GM10266 (cell line): ENCODE data around the gene AHI1.
A peak's percentile ranks its signal among the peaks of the same experiment; 100 is the strongest.

Experiments
- DNase-seq: peaks from one replicate; pipeline ENCODE4 v3.0.0; 2012; ENCODE audit errors: extremely low spot score
- TF ChIP-seq, protein P1 (sequence below): IDR thresholded peaks from 2 replicates; pipeline ENCODE4 v1.5.1; 2012; ENCODE audit warnings: mild to moderate bottlenecking, low read depth; ENCODE audit not compliant: control insufficient read depth, insufficient read depth; ENCODE audit errors: missing control alignments

AHI1 gene

DNA sequence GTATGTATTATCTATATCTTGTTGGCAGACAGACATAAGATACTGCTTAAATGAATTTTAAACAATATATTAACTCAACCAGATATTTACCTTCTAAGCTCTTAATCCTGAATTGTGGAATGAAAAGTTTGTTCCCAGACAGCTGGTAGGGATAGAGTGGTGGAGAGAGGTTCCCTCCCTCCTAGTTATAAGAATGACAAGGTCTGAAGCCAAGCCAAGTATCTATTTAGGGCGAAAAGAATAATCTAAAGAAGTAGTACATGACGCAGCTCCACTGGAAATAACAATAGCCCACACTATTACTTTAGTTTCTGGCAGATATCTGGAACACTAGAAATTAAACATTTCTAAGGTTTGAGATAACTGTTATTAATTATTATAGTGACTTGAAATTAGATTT is 104.3 kb downstream of the AHI1 start:
- TF ChIP-seq, protein P1, sequence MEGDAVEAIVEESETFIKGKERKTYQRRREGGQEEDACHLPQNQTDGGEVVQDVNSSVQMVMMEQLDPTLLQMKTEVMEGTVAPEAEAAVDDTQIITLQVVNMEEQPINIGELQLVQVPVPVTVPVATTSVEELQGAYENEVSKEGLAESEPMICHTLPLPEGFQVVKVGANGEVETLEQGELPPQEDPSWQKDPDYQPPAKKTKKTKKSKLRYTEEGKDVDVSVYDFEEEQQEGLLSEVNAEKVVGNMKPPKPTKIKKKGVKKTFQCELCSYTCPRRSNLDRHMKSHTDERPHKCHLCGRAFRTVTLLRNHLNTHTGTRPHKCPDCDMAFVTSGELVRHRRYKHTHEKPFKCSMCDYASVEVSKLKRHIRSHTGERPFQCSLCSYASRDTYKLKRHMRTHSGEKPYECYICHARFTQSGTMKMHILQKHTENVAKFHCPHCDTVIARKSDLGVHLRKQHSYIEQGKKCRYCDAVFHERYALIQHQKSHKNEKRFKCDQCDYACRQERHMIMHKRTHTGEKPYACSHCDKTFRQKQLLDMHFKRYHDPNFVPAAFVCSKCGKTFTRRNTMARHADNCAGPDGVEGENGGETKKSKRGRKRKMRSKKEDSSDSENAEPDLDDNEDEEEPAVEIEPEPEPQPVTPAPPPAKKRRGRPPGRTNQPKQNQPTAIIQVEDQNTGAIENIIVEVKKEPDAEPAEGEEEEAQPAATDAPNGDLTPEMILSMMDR, result no peak
- DNase-seq, result no peak

GRCh38 chr6:135390458-135390857 is 107.1 kb downstream of the AHI1 start:
- TF ChIP-seq, protein P1, result no peak
- DNase-seq, result no peak

DNA sequence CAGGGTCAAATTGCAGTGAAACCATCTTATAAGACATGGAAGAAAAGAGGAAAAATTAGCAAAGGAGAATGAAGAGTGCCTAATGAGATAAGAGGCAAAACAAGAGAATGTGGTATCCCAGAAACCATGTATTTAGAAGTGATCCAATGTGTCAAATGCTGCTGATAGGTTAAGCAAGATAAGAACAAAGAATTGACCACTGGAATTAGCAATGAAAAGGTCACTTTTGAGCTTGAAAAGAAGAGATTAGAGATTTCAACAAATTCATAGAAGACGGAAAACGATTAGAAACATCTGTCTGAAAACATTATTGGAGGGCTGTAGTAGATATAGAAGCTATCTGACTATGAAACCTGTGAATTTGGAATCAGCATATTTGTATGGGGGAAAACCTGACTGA is 112.2 kb downstream of the AHI1 start:
- TF ChIP-seq, protein P1, result no peak
- DNase-seq, result no peak

DNA sequence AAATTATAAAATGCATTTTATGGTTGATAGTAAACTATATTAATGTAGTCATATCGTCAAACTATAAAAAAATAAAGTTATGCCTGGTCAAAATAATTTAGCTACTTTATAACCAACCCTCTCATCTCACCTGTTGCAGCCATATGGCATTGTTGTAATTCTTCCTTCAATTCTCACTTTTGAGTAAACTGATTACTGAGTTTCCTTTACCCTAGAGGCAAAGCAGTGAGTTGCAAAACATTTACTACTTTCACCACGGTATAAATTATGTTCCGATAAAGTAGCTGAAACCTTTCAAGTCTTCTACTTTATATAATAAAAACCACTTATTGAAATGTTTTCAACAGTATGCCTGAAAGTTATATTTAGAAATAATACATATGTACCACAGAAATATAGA is 113.8 kb downstream of the AHI1 start:
- DNase-seq, result no peak
- TF ChIP-seq, protein P1, result no peak

DNA sequence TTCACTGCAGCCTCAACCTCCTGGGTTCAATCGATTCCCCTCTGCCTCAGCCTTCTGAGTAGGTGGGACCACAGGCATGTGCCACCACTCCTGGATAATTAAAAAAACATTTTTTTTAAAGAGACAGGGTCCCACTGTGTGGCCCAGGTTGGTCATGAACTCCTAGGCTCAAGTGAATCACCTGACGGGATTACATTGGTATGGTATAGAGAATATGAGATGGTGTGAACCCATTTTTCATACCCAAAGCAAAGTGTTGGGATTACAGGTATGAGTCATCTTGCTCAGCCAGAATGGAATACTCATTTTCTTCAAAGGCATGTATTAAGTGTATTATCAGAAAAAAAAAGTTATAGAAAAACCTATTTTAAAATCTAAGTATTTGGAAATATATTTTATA is 114.2 kb downstream of the AHI1 start:
- TF ChIP-seq, protein P1, result no peak
- DNase-seq, result no peak

- peak; percentile 26 for DNase-seq
These were observed 115.3 kb downstream of the AHI1 start for GRCh38 chr6:135382182-135382628.

DNA sequence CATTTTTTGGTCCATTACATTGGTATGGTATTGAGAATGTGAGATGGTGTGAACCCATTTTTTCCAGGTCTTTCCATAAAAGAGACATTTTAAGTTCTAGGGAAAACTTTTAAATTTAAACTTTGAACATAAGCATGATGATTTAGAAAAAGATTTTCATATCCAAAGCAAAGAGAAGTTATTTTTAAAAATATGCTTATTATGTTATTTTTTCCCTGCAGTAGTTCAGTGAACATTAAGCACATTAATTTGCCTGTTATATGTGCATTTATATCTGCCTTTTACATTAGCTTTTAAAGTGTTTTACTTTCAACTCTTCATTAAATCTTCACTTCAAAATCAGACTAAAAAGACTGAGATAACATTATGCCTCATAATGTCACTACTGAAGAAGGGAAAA is 116.7 kb downstream of the AHI1 start:
- TF ChIP-seq, protein P1, result no peak
- no peak for DNase-seq

More at GRCh38 chr6:135382182-135382628, 115.3 kb downstream of the AHI1 start:
- TF ChIP-seq, protein P1, result no peak
